ENCODE results near the gene ERC1. TPM values are rescaled to one million over a fixed set of nuclear protein-coding genes. Genes with fewer than 3 reads are reported as not detected.

ERC1 gene
- total and polyA plus RNA-seq, 2 donors (not counting 3 experiments of a cell fraction or from before 2014, with no cell fraction given), result 11.7 to 66.1 TPM

DNA sequence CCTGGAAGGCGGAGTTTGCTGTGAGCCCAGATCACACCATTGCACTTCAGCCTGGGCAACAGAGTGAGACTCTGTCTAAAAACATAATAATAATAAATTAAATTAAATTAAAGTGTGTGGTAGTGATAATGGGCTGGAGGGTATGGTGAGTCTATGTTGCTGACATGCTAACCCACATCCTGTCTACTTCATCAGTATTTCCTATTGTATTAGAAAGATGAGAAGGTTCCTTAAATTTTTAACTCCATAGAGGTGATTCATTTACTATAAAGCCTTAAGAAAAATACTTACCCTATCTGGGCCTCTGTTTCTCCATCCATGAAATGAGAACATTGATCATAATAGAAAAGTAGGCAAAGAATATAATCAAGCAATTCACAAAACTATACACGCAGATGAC is 322.9 kb downstream of the ERC1 start:
- Histone ChIP-seq H3K4me3 (replicated peaks in 1 of 3; ENCODE audit: insufficient read depth in 1 of 3, low read depth in 1 of 3, low read length in 3 of 3) (no peak overlapping the region), H3K27ac (ENCODE audit: insufficient read depth, low read depth, low read length) (no peak overlapping the region), H3K9ac (replicated peaks; ENCODE audit: extremely low read depth, insufficient read depth, low read length) (no peak overlapping the region), H4K20me1 (replicated peaks; ENCODE audit: control insufficient read depth, extremely low read depth, insufficient read depth, low read length) (no peaks in the 10 kb centered on the region), H3K4me2 (ENCODE audit: insufficient read depth, low read length) (no peak overlapping the region), H2AFZ (ENCODE audit: low read depth, low read length) (no peak overlapping the region), H3K9me1 (replicated peaks; ENCODE audit: control insufficient read depth, extremely low read depth, insufficient read depth, low read length) (no peaks in the 10 kb centered on the region), H3K36me3 (ENCODE audit: control insufficient read depth in 2 of 2, extremely low read depth in 1 of 2, insufficient read depth in 2 of 2, low read length in 2 of 2) (no peaks in the 10 kb centered on the region), H3K4me1 (ENCODE audit: control insufficient read depth, extremely low read depth, insufficient read depth, low read length) (no peaks in the 10 kb centered on the region), H3K9me3 (replicated peaks; ENCODE audit: control insufficient read depth, insufficient read depth, low read length) (no peaks in the 10 kb centered on the region), H3K27me3 (ENCODE audit: control insufficient read depth in 2 of 2, insufficient read depth in 2 of 2, low read length in 2 of 2) (no peaks in the 10 kb centered on the region), H3K79me2 (ENCODE audit: control insufficient read depth, insufficient read depth, low read length) (no peaks in the 10 kb centered on the region)
- no TSS peak for BruUV-seq (replicated peaks)
- FAIRE-seq (no peak), DNase-seq (ENCODE audit: low read depth, low spot score) (no peak)
- peak; percentile 32 for TF ChIP-seq FOS (IDR thresholded peaks at IDR 0.05; ENCODE audit: borderline replicate concordance, insufficient read depth, low read length)
- TF ChIP-seq, protein P1, sequence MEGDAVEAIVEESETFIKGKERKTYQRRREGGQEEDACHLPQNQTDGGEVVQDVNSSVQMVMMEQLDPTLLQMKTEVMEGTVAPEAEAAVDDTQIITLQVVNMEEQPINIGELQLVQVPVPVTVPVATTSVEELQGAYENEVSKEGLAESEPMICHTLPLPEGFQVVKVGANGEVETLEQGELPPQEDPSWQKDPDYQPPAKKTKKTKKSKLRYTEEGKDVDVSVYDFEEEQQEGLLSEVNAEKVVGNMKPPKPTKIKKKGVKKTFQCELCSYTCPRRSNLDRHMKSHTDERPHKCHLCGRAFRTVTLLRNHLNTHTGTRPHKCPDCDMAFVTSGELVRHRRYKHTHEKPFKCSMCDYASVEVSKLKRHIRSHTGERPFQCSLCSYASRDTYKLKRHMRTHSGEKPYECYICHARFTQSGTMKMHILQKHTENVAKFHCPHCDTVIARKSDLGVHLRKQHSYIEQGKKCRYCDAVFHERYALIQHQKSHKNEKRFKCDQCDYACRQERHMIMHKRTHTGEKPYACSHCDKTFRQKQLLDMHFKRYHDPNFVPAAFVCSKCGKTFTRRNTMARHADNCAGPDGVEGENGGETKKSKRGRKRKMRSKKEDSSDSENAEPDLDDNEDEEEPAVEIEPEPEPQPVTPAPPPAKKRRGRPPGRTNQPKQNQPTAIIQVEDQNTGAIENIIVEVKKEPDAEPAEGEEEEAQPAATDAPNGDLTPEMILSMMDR (IDR thresholded peaks at IDR 0.05; ENCODE audit: extremely low read depth in 1 of 2, insufficient read depth in 1 of 2, low read depth in 1 of 2, low read length in 2 of 2), result no peak
- ChIA-PET CTCF (no interaction called here), POLR2A (no interaction called here)
- dilution Hi-C loops (cut with MboI; ENCODE audit: extremely low pct_ligation_motif_present, low sequenced_read_pairs), result no loop called here
- intact Hi-C loops (cut with micrococcal nuclease), result no loop called here

DNA sequence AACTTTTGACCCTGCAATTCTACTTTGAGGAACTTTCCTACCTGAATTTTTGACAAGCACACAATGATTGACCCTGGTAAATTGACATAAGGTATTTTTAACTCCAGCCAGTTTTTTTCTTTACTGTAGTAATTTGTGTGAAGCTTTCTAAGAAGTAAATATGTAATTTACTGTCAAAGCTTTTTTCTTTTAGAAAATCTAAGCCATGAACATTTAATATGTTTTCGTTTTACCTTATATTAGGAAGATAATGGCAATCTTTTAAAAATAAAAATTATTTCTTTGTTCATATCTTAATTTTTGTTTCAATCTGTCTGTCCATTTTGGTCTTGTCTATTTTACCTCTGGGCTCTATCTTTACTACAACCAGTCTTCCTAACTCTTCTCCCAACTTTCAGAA is 323.5 kb downstream of the ERC1 start:
- intact Hi-C loops (cut with micrococcal nuclease) (no loop called here), dilution Hi-C loops (cut with MboI; ENCODE audit: extremely low pct_ligation_motif_present, low sequenced_read_pairs) (no loop called here)
- Histone ChIP-seq H3K4me1 (ENCODE audit: control insufficient read depth, extremely low read depth, insufficient read depth, low read length) (no peaks in the 10 kb centered on the region), H3K9me1 (replicated peaks; ENCODE audit: control insufficient read depth, extremely low read depth, insufficient read depth, low read length) (no peaks in the 10 kb centered on the region), H4K20me1 (replicated peaks; ENCODE audit: control insufficient read depth, extremely low read depth, insufficient read depth, low read length) (no peaks in the 10 kb centered on the region), H3K4me3 (replicated peaks in 1 of 3; ENCODE audit: insufficient read depth in 1 of 3, low read depth in 1 of 3, low read length in 3 of 3) (no peak overlapping the region), H3K9me3 (replicated peaks; ENCODE audit: control insufficient read depth, insufficient read depth, low read length) (no peaks in the 10 kb centered on the region), H3K36me3 (ENCODE audit: control insufficient read depth in 2 of 2, extremely low read depth in 1 of 2, insufficient read depth in 2 of 2, low read length in 2 of 2) (no peaks in the 10 kb centered on the region), H3K27ac (ENCODE audit: insufficient read depth, low read depth, low read length) (no peak overlapping the region), H3K9ac (replicated peaks; ENCODE audit: extremely low read depth, insufficient read depth, low read length) (no peak overlapping the region), H3K79me2 (ENCODE audit: control insufficient read depth, insufficient read depth, low read length) (no peaks in the 10 kb centered on the region), H3K4me2 (ENCODE audit: insufficient read depth, low read length) (no peak overlapping the region), H2AFZ (ENCODE audit: low read depth, low read length) (no peak overlapping the region), H3K27me3 (ENCODE audit: control insufficient read depth in 2 of 2, insufficient read depth in 2 of 2, low read length in 2 of 2) (no peaks in the 10 kb centered on the region)
- BruUV-seq (replicated peaks), result no TSS peak
- TF ChIP-seq EZH2 (IDR thresholded peaks at IDR 0.05; ENCODE audit: borderline replicate concordance, low read depth, low read length, severe bottlenecking) (no peak), POLR2A (IDR thresholded peaks at IDR 0.05; ENCODE audit: low read depth, low read length) (no peak), POLR2AphosphoS5 (IDR thresholded peaks at IDR 0.05; ENCODE audit: insufficient read depth, low read depth, low read length) (no peak), GATA2 (IDR thresholded peaks at IDR 0.05; ENCODE audit: insufficient read depth, insufficient read length, low read depth, low read length) (no peak), MYC (IDR thresholded peaks at IDR 0.05; ENCODE audit: low read depth, low read length) (no peak), FOS (IDR thresholded peaks at IDR 0.05; ENCODE audit: borderline replicate concordance, insufficient read depth, low read length) (no peak), JUN (IDR thresholded peaks at IDR 0.05; ENCODE audit: borderline replicate concordance, insufficient read depth, insufficient read length, low read depth) (no peak)
- TF ChIP-seq, protein P2, sequence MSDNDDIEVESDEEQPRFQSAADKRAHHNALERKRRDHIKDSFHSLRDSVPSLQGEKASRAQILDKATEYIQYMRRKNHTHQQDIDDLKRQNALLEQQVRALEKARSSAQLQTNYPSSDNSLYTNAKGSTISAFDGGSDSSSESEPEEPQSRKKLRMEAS (IDR thresholded peaks at IDR 0.05; ENCODE audit: insufficient read depth, insufficient read length), result no peak
- TF ChIP-seq, protein P1 (IDR thresholded peaks at IDR 0.05; ENCODE audit: extremely low read depth in 1 of 2, insufficient read depth in 1 of 2, low read depth in 1 of 2, low read length in 2 of 2), result no peak
- ChIA-PET POLR2A (no interaction called here), CTCF (no interaction called here)
- no peak for FAIRE-seq
- no peak for DNase-seq (ENCODE audit: low read depth, low spot score)
